Upper lobe of left lung (tissue), 4 donors: ENCODE results near the gene GMPPB.

Experiments
- EP300 ChIP-seq, 4 donors: sonication (generic); formaldehyde crosslinking; IDR thresholded peaks; one replicate each; pipeline ENCODE4 v1.5.1; 2017; ENCODE audit warnings: antibody characterized with exemption in 4 of 4, control low read depth in 2 of 4
- POLR2A ChIP-seq, 4 donors: fragments of 450-650 bp; IDR thresholded peaks; one replicate each; pipeline ENCODE4 v1.5.1; 2016 to 2017; ENCODE audit warnings: antibody characterized with exemption in 4 of 4, mild to moderate bottlenecking in 2 of 4
- POLR2AphosphoS5 ChIP-seq, 2 donors: sonication (generic); formaldehyde crosslinking; IDR thresholded peaks; one replicate each; pipeline ENCODE4 v1.5.1; 2017; ENCODE audit warnings: antibody characterized with exemption in 2 of 2
- TF ChIP-seq, protein P1 (sequence below), 6 experiments: fragments of 450-650 bp in 4 of 6; fragments of 200-600 bp in 2 of 6; sonication (generic) in 2 of 6; IDR thresholded peaks; one replicate each; pipeline ENCODE4 v1.5.1; 2016 to 2019; ENCODE audit warnings: antibody characterized with exemption in 6 of 6

DNA sequence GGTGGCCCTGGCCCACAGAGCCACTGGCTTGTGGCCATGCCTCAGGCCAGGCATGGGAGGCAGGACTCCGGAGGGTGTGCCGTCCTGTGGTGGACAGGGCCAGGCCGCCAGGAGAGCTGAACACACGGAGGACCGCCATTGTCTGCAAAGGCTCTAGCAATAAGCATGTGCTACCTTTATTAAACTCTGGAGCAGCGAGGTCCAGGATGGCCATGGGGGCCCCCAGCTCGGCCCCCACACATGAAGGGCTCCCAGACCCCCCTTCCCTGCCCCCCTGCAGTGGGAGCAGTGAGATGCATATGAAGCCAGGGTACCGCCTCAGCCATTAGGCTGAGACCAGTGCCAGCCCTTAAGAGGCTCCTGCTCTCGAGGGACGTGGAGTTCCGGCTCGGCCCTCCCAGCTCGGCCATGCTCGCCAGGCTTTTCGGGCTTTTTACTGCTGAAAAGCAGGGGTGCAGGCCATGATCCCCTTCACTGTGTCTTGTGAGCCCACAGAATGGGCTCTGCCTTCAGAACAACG is 7.0 kb downstream of the GMPPB start:
- TF ChIP-seq, protein P1, sequence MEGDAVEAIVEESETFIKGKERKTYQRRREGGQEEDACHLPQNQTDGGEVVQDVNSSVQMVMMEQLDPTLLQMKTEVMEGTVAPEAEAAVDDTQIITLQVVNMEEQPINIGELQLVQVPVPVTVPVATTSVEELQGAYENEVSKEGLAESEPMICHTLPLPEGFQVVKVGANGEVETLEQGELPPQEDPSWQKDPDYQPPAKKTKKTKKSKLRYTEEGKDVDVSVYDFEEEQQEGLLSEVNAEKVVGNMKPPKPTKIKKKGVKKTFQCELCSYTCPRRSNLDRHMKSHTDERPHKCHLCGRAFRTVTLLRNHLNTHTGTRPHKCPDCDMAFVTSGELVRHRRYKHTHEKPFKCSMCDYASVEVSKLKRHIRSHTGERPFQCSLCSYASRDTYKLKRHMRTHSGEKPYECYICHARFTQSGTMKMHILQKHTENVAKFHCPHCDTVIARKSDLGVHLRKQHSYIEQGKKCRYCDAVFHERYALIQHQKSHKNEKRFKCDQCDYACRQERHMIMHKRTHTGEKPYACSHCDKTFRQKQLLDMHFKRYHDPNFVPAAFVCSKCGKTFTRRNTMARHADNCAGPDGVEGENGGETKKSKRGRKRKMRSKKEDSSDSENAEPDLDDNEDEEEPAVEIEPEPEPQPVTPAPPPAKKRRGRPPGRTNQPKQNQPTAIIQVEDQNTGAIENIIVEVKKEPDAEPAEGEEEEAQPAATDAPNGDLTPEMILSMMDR (IDR thresholded peaks at IDR 0.05) = no peak
- TF ChIP-seq POLR2A (IDR thresholded peaks at IDR 0.05) (no peak), EP300 (IDR thresholded peaks at IDR 0.05) (no peak), POLR2AphosphoS5 (IDR thresholded peaks at IDR 0.05) (no peak)
